SHP77 (cell line): ENCODE data around the gene WNT10A.
"Not testable (repeated sequence)": the region's sequence is repeated elsewhere in the genome, so short reads cannot be mapped to it uniquely, and the experiment has no call there.

Experiments used
- DNase-seq, 2 experiments: peaks; one replicate each; lab custom pipeline; 2025; lab: John Stamatoyannopoulos, UW

WNT10A gene

GRCh38 chr2:218931751-218932150 is 51.1 kb downstream of the WNT10A start:
- not testable (repeated sequence) for DNase-seq
